ENCODE results near the gene CRLF1. TPM values are rescaled to one million over a fixed set of nuclear protein-coding genes. Genes with fewer than 3 reads are reported as not detected.

Gene CRLF1
- total and polyA plus RNA-seq, 12 donors: 0.44 to 111 (median 21.3) TPM

DNA sequence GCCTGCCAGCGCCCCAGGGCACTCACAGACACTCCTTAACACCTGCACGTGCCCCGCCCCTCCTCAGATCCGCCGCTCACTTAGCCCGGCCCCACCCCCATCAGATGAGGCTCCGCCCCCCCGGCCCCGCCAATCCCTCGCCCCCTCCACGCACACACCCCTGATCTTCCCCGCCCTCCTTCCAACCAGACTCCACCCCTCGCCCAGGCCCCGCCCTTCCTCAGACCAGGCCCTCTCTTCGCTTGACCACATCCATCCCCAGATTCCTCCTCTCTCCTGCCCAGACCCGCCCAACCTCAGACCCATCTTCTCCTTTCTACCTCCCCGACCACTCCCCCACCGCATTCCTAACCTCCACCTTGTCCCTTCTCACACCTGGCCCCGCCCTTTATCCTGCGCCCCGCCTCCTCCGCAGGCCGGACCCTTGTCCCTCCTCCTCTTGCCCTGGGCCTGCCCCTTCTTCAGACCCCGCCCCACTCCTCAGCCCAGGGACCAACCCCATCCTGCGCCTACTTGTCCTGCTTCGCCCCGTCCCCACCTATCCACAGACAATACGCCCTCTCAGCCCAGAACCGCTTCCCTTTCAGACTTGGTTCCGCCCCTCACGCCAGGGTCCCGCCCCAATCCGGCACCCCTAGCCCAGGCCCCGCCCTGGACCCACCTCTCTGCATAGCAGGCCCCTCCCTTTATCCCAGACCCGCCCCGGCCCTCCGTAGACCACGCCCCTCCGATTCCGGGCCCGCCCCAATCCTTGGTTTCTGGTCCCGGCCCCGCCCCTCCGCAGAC is 29.8 kb upstream of the CRLF1 start:
- Histone ChIP-seq H3K27me3 (no peaks in the 10 kb centered on the region), H3K4me3 (peak overlapping the region in 3 of 4 donors; percentile 33 to 76 (median 34)), H3K4me1 (replicated peaks in 1 of 2) (peaks cover 3 to 12% of the 10 kb centered on the region in 2 donors), H3K27ac (peak overlapping the region in 3 of 5 donors; percentile 80 to 84 (median 82)), H3K36me3 (replicated peaks in 1 of 2) (no peaks in the 10 kb centered on the region), H3K9me3 (replicated peaks in 1 of 3) (no peaks in the 10 kb centered on the region)
- DNase-seq: peak; percentile 98 to 100 (median 99)
- intact Hi-C loops (cut with DNase I): no loop called here
- TF ChIP-seq, protein P1, sequence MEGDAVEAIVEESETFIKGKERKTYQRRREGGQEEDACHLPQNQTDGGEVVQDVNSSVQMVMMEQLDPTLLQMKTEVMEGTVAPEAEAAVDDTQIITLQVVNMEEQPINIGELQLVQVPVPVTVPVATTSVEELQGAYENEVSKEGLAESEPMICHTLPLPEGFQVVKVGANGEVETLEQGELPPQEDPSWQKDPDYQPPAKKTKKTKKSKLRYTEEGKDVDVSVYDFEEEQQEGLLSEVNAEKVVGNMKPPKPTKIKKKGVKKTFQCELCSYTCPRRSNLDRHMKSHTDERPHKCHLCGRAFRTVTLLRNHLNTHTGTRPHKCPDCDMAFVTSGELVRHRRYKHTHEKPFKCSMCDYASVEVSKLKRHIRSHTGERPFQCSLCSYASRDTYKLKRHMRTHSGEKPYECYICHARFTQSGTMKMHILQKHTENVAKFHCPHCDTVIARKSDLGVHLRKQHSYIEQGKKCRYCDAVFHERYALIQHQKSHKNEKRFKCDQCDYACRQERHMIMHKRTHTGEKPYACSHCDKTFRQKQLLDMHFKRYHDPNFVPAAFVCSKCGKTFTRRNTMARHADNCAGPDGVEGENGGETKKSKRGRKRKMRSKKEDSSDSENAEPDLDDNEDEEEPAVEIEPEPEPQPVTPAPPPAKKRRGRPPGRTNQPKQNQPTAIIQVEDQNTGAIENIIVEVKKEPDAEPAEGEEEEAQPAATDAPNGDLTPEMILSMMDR (IDR thresholded peaks at IDR 0.05): no peak
- TF ChIP-seq POLR2A (IDR thresholded peaks at IDR 0.05): no peak
- WGBS, 4 donors: 1 to 3% (median 1%) methylated on average over 31 to 43 of the region's 44 CpGs

DNA sequence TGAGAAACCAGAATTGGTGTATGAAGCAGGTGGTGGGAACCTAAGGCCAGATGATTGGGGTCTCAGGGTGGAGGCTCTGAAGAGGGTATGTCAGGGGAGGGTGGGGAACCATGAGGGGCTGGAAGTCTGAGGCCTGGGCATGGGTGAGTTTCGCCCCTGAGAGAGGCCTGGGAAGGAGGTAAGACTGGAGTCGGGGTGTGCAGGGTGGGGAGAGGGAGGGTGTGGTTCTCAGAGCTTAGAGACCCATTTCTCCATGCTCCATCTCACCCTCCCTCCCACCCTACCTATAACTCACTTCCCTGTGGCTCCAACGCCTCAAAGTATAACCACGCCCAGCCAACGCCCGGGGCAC is 29.2 kb upstream of the CRLF1 start:
- DNase-seq: no peak
- Histone ChIP-seq H3K27me3 (no peaks in the 10 kb centered on the region), H3K9me3 (replicated peaks in 1 of 3) (no peaks in the 10 kb centered on the region), H3K4me3 (peak overlapping the region in 1 of 4 donors; percentile 76), H3K36me3 (replicated peaks in 1 of 2) (no peaks in the 10 kb centered on the region), H3K27ac (peak overlapping the region in 1 of 5 donors; percentile 84), H3K4me1 (replicated peaks in 1 of 2) (peaks cover 3 to 12% of the 10 kb centered on the region in 2 donors)
- intact Hi-C loops (cut with DNase I): no loop called here
- TF ChIP-seq, protein P1 (IDR thresholded peaks at IDR 0.05): no peak
- TF ChIP-seq POLR2A (IDR thresholded peaks at IDR 0.05): no peak
- 12 to 45% (median 16%) methylated on average over 3 to 6 of the region's 6 CpGs for WGBS, 4 donors

DNA sequence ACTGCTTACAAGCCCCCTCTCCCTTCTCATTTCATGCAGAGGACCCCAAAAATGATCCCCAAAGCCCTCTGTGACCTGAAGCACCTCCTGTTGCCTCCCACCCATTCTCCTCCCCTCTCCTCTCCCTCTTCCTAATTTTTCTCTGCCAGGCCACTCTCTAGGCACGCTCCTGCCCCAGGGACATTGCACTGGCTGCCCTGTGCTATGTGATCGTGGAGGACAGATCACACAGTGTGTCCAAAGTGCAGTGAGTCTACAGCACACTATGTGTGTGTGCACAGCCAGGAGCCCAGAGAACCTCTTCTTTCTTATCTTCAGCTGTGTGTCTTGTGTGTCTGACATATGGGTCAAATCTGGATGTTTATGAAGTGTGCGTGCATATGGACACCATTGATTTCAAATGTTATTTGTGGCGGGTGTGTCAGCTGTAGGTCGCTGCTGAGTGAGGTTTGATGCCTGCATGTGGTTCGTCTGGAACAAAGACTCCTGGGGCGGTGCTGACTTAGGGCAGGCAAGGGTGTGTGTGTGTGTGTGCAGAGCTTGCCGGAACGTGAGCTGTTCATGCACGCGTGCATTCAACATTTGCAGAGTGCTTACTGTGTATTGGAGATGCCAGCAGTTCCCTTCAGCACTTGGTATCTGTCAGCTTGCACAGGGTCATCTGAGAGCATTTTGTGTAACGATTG is 28.2 kb upstream of the CRLF1 start:
- no peak overlapping the region for H3K4me3 ChIP-seq
- H3K9me3 ChIP-seq (replicated peaks in 1 of 3): no peaks in the 10 kb centered on the region
- no peaks in the 10 kb centered on the region for H3K27me3 ChIP-seq
- intact Hi-C loops (cut with DNase I): no loop called here
- no peak for DNase-seq
- no peak overlapping the region for H3K27ac ChIP-seq
- H3K36me3 ChIP-seq (replicated peaks in 1 of 2): no peaks in the 10 kb centered on the region
- no peak for TF ChIP-seq POLR2A (IDR thresholded peaks at IDR 0.05)
- TF ChIP-seq, protein P1 (IDR thresholded peaks at IDR 0.05): no peak
- WGBS, 4 donors: 48 to 76% (median 56%) methylated on average over 6 to 12 of the region's 12 CpGs
- H3K4me1 ChIP-seq (replicated peaks in 1 of 2): peaks cover 3 to 12% of the 10 kb centered on the region in 2 donors

DNA sequence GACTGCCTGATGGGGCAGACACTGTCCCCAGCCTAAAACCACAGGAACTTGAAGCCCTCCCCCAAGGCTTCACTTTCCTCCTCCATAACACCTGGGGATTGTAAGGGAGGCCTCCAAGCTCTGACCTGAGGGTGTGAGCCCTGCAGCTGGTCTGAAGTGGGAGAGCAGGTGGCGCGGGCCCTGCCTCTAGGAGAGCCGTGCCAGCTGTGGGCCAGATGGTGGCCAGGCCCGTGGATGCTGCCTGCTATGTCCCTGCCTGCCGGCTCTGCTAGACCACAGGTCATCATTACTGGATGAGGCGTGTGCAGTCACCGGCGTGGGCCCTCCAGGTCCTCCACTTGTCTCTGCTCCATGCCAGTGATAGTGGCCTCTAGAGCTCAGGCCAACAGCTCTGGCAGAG is 26.7 kb upstream of the CRLF1 start:
- intact Hi-C loops (cut with DNase I): no loop called here

More for the DNA sequence above, 26.7 kb upstream of the CRLF1 start:
- H3K27me3 ChIP-seq: no peaks in the 10 kb centered on the region
- peaks cover 3 to 11% of the 10 kb centered on the region in 2 donors for H3K4me1 ChIP-seq (replicated peaks in 1 of 2)
- H3K36me3 ChIP-seq (replicated peaks in 1 of 2): no peaks in the 10 kb centered on the region
- no peaks in the 10 kb centered on the region for H3K9me3 ChIP-seq (replicated peaks in 1 of 3)
- TF ChIP-seq POLR2A (IDR thresholded peaks at IDR 0.05): no peak
- TF ChIP-seq, protein P1 (IDR thresholded peaks at IDR 0.05): no peak
- no peak for DNase-seq
- H3K27ac ChIP-seq: no peak overlapping the region
- H3K4me3 ChIP-seq: no peak overlapping the region
- 73 to 95% (median 84%) methylated on average over 5 to 8 of the region's 8 CpGs for WGBS, 4 donors

All from adrenal gland (tissue), 12 donors.